Suprapubic skin (tissue), 3 donors: ENCODE data around the gene NAT9.

Experiments
- EP300 ChIP-seq: sonication (generic); formaldehyde crosslinking; IDR thresholded peaks from one replicate; pipeline ENCODE4 v1.6.1; 2017; ENCODE audit warnings: antibody characterized with exemption
- POLR2A ChIP-seq, 2 donors: fragments of 450-650 bp; IDR thresholded peaks; one replicate each; pipeline ENCODE4 v1.6.1; 2017; ENCODE audit warnings: antibody characterized with exemption in 2 of 2, mild to moderate bottlenecking in 2 of 2, moderate library complexity in 2 of 2
- TF ChIP-seq, protein P1 (sequence below), 2 donors: fragments of 200-600 bp in 1 of 2; fragments of 450-650 bp in 1 of 2; sonication (generic) in 1 of 2; IDR thresholded peaks; one replicate each; pipeline ENCODE4 v1.5.1; 2016 to 2019; ENCODE audit warnings: antibody characterized with exemption in 2 of 2, mild to moderate bottlenecking in 1 of 2, moderate library complexity in 1 of 2

DNA sequence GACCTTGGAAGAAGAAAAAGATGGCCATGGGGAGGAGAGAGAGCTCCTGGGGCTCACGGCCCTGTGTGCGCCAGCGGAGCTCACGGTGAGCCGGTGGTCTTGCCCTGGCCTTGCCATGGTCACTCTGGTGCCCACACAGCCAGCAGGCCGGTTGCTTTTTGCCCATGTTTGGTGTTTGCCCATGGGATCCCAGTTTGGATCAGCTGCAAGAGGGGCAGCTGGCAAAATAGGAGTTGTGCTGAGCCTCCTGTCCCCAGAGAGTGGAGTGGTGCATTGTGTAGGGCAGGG is 26.2 kb downstream of the NAT9 start:
- TF ChIP-seq, protein P1, sequence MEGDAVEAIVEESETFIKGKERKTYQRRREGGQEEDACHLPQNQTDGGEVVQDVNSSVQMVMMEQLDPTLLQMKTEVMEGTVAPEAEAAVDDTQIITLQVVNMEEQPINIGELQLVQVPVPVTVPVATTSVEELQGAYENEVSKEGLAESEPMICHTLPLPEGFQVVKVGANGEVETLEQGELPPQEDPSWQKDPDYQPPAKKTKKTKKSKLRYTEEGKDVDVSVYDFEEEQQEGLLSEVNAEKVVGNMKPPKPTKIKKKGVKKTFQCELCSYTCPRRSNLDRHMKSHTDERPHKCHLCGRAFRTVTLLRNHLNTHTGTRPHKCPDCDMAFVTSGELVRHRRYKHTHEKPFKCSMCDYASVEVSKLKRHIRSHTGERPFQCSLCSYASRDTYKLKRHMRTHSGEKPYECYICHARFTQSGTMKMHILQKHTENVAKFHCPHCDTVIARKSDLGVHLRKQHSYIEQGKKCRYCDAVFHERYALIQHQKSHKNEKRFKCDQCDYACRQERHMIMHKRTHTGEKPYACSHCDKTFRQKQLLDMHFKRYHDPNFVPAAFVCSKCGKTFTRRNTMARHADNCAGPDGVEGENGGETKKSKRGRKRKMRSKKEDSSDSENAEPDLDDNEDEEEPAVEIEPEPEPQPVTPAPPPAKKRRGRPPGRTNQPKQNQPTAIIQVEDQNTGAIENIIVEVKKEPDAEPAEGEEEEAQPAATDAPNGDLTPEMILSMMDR (IDR thresholded peaks at IDR 0.05), result no peak
- TF ChIP-seq POLR2A (IDR thresholded peaks at IDR 0.05), result no peak
- TF ChIP-seq EP300, result no peak
